ENCODE results near the gene SLPI.

- no peak for TF ChIP-seq CTCF (IDR thresholded peaks at IDR 0.05)
- no peak for TF ChIP-seq POLR2A (IDR thresholded peaks at IDR 0.05)
Observed at GRCh38 chr20:45297786-45298497, 43.6 kb upstream of the SLPI start.

Measured in heart left ventricle (tissue), 13 donors.